GM12892 (cell line): ENCODE measurements around the gene ZNF771.
"Not testable (repeated sequence)": the region's sequence is repeated elsewhere in the genome, so short reads cannot be mapped to it uniquely, and the experiment has no call there.

Experiments used
- DNase-seq: peaks from one replicate; pipeline ENCODE4 v3.0.0; 2011; ENCODE audit not compliant: insufficient read length
- FAIRE-seq: peaks from 2 replicates; lab custom pipeline; 2011; peaks lifted over from hg19 to GRCh38; lab: Jason Lieb, UNC
- POLR2A ChIP-seq: IDR thresholded peaks from 2 replicates; pipeline ENCODE4 v1.6.1; 2011; ENCODE audit warnings: low read depth, low read length, control low read depth
- POLR2AphosphoS5 ChIP-seq: IDR thresholded peaks from 2 replicates; pipeline ENCODE4 v1.6.1; 2011; ENCODE audit warnings: low read depth, low read length, control low read depth
- TAF1 ChIP-seq: IDR thresholded peaks from 2 replicates; pipeline ENCODE4 v1.6.1; 2011; ENCODE audit warnings: low read depth, mild to moderate bottlenecking, control low read depth, low read length, borderline replicate concordance

Gene ZNF771

DNA sequence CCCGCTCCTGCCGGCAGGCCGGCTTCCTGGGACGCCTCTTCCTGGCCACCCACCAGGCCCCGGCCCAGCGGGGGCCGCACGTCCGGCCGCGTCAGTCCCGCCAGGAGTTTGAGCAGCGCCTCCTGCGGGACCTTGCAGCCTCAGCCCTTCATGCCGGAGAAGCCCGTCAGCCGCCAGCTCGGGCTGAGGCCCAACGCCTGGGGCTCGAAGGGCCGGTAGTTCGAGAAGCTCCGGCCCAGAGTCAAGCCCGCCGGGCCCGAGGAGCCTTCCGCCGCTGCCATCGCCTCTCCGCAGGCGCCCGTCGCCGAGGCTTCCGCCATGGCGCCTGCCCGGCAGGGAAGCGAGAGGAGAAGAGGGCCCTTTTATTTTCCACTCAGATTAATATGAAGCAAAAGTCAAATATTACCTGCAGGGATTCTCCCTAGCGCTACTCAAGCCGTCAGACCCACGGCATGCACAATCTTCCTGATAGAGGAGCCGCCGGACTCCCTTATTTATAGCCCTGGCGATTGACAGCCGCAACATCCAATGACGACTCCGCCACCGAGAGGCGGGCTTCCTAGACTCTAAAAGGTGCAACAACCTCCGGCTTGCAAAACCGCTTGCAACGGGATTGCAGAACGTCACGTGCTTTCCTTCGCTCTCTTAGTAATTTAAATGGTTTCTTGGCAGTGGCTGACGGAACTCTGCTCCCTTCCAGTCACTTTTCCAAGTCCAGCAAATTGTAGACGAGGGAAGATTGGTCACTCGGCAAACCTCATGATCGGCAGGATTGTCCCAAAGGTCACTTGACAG is 38.2 kb downstream of the ZNF771 start, which contains the start of gene SEPHS2:
Gene SEPHS2 (minus strand): TSS at position 467 of the 795 bp plus-strand sequence. CDS start 147 bp downstream, at position 320.
- peak; percentile 86 for DNase-seq
- FAIRE-seq, result peak; percentile 40
- TF ChIP-seq POLR2A, result peak; percentile 90
- no peak for TF ChIP-seq TAF1
- TF ChIP-seq POLR2AphosphoS5, result peak; percentile 88

DNA sequence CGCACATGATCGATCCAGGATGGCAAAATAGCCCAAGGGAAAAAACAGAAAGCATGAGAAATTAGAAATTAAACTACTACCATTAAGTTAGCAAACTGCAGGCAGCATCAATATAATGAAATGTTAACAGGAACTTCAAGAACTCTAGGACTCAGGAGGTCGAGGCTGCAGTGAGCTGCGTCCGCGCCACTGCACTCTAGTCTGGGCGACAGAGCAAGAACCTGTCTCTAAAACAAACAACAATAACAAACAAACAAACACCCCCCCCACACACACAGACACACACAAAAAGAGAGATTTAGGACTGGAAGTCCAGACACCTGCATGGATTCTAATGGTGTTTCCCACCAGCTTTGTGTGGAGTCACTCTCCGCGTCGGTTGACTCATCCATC is 38.8 kb downstream of the ZNF771 start:
- FAIRE-seq (no peak), DNase-seq (no peak)
- no peak for TF ChIP-seq TAF1
- no peak for TF ChIP-seq POLR2A
- TF ChIP-seq POLR2AphosphoS5, result no peak

DNA sequence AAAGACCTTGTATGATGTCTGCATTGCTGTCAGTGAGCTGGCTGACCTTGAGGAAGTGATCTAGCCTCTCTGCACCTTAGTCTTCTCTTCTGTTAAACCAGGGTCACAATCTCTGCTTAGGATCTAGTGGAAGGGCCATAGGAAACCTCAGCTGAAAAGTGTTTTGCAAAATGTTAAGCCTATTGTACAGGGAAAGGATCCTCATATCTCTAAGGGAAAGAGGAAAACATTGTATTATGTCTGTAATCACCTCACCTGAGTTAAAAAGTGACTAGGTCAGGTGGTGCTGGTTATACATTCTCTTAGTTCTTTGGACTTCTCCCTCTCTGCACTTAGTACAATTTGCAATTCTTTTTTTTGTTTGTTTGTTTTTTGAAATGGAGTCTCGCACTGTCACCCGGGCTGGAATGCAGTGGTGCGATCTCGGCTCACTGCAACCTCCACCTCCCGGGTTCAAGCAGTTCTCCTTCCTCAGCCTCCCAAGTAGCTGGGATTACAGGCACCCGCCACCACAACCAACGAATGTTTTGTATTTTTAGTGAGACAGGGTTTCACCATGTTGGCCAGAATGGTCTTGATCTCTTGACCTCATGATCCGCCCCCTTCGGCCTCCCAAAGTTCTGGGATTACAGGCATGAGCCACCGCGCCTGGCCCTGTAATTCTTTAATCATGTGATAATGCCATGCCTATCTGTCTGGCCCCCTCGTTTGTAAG is 40.3 kb downstream of the ZNF771 start:
- DNase-seq, result no peak
- FAIRE-seq, result no peak
- TF ChIP-seq POLR2A, result no peak
- TF ChIP-seq POLR2AphosphoS5, result no peak
- no peak for TF ChIP-seq TAF1

DNA sequence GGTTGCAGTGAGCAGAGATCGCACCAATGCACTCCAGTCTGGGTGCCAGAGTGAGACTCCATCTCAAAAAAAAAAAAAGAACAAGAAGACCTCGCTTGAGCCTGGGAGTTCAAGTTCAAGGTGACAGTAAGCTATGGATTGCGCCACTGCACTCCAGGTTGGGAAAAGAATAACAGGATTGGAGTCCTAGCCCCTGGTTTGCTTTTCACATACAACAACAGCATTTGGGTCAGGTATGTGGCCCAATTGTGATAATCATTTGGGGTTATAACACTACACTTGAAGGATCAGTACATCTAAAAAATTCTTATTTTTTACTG is 41.7 kb downstream of the ZNF771 start:
- FAIRE-seq (no peak), DNase-seq (no peak)
- TF ChIP-seq TAF1 (no peak), POLR2AphosphoS5 (no peak), POLR2A (no peak)

DNA sequence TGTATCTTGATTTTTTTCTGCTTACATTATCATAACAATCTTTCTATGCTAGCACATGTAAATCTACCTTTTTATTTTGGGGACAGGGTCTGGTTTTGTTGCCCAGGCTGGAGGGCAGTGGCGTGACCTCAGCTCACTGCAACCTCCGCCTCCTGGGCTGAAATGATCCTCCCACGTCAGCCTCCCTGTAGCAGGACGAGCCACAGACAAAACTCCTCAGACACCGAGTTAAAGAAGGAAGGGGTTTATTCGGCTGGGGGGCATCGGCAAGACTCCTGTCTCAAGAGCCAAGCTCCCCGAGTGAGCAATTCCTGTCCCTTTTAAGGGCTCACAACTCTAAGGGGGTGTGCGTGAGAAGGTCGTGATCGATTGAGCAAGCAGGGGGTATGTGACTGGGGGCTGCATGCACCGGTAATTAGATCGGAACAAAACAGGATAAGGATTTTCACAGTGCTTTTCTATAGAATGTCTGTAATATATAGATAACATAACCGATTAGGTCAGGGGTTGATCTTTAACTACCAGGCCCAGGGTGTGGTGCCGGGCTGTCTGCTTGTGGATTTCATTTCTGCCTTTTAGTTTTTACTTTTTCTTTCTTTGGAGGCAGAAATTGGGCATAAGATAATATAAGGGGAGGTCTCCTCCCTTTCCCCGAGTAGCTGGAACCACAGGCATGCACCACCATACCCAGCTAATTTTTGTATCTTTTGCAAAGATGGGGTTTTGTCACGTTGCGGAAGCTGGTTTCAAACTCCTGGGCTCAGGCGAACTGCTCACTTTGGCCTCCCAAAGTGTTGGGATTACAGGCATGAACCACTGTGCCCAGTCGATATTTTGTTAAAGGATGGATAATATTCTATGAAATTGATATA is 45.5 kb downstream of the ZNF771 start:
- not testable (repeated sequence) for DNase-seq

DNA sequence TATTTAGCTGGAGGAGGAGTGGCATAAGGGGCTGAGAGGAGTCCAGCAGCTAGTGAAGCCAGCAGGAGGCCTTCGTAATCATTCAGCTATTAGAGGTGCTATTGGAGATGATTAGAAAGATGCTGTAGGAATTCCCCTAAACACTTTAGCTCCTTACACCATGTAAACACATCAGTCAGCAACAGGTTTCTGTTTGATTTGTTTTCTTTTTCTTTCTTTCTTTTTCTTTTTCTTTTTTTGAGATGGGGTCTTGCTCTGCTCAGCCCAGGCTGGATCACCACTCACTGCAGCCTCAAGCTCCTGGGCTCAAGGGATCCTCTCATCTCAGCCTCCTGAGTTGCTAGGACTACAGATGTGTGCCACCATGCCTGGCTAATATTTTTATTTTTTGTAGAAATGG is 48.9 kb downstream of the ZNF771 start:
- FAIRE-seq (no peak), DNase-seq (no peak)
- no peak for TF ChIP-seq POLR2A
- no peak for TF ChIP-seq TAF1
- no peak for TF ChIP-seq POLR2AphosphoS5

More for the DNA sequence above, 45.5 kb downstream of the ZNF771 start:
- not testable (repeated sequence) for FAIRE-seq

DNA sequence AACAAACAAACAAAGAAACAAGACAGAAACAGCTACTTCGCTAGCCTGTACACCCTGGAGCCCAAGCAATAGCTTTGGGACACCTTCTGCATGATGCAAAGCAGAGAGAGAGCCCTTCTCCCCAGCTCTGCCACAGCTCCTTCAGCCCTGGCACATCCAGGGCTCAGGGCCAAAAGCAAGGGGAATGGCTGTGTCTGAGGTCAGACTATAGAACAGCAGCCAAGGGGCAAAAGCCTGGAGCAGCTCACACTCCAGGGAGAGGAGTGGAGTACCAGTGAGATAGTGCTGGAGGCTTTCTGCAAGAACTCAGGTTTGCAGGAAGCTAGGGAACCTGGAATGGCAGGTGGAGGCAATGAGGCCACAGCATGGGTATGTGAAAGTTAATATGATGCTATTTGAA is 49.9 kb downstream of the ZNF771 start:
- no peak for DNase-seq
- FAIRE-seq, result no peak
- TF ChIP-seq POLR2AphosphoS5, result no peak
- TF ChIP-seq TAF1, result no peak
- TF ChIP-seq POLR2A, result no peak

DNA sequence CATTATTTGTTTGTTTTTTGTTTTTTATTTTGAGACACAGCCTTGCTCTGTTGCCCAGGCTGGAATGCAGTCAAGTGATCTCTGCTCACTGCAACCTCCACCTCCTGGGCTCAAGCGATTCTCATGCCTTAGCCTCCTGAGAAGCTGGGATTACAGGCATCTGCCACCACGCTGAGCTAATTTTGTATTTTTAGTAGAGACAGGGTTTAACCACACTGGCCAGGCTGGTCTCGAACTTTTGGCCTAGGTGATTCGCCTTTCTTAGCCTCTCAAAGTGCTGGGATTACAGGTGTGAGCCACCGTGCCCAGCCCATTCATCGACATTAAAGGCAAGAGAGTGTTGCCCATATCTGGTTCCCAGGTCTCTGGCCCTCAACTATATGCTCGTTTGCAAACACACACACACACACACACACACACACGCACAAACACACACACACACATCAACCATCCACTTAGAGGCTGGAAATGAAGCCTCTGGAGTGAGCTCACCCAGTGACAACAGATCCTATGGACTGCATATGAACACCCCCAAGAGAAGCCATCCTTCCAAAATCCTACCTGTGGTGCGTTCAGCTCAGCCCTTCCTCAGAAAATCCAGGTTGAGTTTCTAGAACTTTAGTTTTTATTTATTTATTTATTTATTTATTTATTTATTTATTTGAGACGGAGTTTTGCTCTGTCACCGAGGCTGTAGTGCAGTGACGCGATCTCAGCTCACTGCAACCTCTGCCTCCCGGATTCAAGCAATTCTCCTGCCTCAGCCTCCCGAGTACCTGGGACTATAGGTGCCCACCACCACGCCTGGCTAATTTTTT is 50.5 kb downstream of the ZNF771 start:
- TF ChIP-seq POLR2A (no peak), POLR2AphosphoS5 (no peak), TAF1 (no peak)
- no peak for FAIRE-seq
- DNase-seq, result no peak

DNA sequence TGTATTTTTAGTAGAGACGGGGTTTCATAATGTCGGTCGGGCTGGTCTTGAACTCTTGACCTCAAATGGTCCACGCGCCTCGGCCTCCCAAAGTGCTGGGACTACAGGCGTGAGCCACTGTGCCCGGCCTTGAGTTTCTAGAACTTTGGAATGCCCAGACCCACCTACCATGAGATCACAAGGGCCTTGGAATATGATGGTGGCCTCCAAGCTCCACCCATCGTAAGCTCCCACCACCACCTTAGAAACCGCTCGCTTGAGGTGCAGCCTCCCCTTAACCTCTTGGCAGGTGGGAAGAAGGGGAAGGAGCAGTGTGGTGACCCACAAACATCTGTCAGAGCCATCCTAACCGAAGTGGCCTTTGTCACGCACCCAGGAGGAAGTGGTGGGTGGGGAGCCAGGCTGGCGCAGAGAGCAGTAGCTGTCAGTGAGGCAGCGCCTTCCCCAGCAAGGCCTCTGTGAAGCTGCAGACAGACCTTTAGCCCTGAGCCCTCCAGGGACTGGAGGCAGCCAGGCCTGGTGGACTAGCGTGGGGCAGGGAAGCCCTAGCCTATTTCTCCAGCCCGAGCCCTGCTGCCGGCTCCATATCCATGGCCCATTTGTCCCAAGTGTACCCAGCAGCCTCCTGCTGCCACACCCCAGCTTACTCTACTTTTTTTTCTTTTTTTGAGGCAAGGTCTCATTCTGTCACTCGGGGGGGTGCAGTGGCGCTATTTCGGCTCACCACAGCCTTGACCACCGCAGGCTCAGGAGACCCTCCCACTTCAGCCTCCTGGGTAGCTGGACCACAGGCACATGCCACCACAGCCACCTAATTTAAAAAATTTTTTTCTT is 51.4 kb downstream of the ZNF771 start:
- peak; percentile 98 for FAIRE-seq

DNA sequence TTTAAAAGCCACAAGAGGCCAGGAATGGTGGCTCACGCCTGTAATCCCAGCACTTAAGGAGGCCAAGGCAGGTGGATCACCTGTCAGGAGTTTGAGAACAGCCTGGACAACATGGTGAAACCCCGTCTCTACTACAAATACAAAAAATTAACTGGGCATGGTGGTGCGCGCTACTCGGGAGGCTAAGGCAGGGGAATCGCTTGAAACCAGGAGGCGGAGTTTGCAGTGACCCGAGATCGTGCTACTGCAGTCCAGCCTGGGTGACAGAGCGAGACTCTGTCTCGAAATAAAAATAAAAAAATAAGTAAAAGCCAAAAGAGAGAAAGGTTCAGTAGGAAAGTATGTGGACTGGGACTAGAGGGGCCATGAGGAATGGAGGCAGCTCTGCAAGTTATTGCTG is 52.0 kb downstream of the ZNF771 start:
- TF ChIP-seq TAF1, result no peak
- peak; percentile 40 for FAIRE-seq
- DNase-seq, result no peak

More for the DNA sequence above, 51.4 kb downstream of the ZNF771 start:
- peak; percentile 98 for TF ChIP-seq POLR2AphosphoS5
- peak; percentile 87 for TF ChIP-seq TAF1
- TF ChIP-seq POLR2A, result peak; percentile 98
- peak; percentile 56 for DNase-seq

DNA sequence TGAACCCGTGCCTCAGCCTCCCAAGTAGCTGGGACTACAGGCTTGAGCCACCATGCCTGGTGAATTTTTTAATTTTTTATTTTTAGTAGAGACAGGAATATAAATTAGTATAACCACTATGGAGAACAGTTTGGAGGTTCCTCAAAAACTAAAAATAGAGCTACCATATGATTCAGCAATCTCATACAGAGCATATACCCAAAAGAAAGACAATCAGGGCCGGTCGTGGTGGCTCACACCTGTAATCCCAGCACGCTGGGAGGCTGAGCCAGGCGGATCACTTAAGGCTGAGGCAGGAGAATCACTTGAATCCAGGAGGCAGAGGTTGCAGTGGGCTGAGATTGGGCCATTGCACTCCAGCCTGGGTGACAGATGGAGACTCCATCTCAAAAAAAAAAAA is 54.0 kb downstream of the ZNF771 start:
- not testable (repeated sequence) for FAIRE-seq, DNase-seq
